OCI-LY3 (cell line): ENCODE results near the gene STX16.

Experiments used
- CTCF ChIP-seq: fragments of 200-600, 300-600 bp; sonication (generic); IDR thresholded peaks from 2 replicates; pipeline ENCODE4 v1.5.1; 2014; ENCODE audit warnings: antibody characterized with exemption, low read length, low read depth
- EZH2phosphoT487 ChIP-seq: fragments of 200-600 bp; shearing (Covaris generic); IDR thresholded peaks from 2 replicates; pipeline ENCODE4 v1.6.1; 2018; ENCODE audit warnings: antibody characterized with exemption, mixed run types, low read depth

DNA sequence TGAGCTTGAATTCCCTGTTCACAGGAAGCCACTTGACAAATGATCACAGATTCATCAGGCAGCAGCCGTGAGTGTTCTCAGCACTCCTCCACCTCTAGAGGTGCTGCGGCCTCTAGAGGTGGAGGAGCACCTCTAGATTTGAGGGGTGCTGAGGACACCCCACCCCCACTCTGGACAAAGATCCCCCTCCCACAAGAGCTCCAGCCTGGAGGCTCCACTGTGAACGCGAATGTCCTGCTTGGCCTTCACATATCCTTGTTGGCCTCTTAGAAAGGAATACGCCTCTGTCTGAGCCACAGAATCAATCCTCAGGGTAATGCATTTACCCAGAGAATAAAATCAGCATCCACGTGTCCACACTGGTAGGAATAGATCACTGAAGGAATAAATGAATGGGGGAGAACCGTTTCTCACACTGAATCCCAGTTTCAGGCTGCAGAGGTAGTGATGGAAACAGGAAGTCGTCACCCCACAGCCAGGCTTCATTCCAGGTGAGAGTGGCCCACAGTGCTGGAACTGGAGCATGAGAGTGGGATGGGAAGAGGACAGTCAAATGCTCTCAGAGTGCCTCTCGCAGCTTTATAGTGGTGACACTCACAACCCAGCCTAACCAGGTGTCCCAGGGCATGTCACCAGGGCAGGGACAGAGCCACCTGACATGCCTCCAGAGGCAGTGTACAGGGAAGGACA lies 58.1 kb downstream of the STX16 start:
- TF ChIP-seq CTCF = no peak
- no peak for TF ChIP-seq EZH2phosphoT487
